K562 (cell line): ENCODE measurements around the gene TPSG1. TPM values are rescaled to one million over a fixed set of nuclear protein-coding genes. Genes with fewer than 3 reads are reported as not detected.

Experiments
- ATAC-seq: fragments of 200-7000 bp; cut with Tn5 transposase; 3 replicates; pipeline ENCODE4 v1.9.1; 2020; ENCODE audit warnings: moderate library complexity
- BruUV-seq: library from RNA; stranded (reverse); fragments of 400-500 nt; replicated peaks from 2 replicates; lab custom pipeline; 2021; lab: Mats Ljungman, UMichigan
- CTCF ChIA-PET: fragments of 300-600 bp; formaldehyde crosslinking; extraction: SDS; loops from one replicate; lab custom pipeline; 2021; ENCODE audit warnings: low intra/inter-chr PET ratio; lab: Yijun Ruan, JAX
- POLR2A ChIA-PET: fragments of 300-600, 350-650 bp; sonication (Branson Sonifier 250); formaldehyde crosslinking; extraction: SDS; loops from one replicate; lab custom pipeline; 2021; ENCODE audit warnings: antibody characterized with exemption, inconsistent platforms; lab: Yijun Ruan, JAX
- DNase-seq, 4 experiments: peaks; one replicate each; pipeline versions ENCODE4 v3.0.0 to v3.0.0-alpha.2; 2011 to 2018; ENCODE audit warnings: low spot score in 3 of 4, mixed read lengths in 3 of 4; ENCODE audit errors: extremely low read depth in 1 of 4
- FAIRE-seq: peaks from 2 replicates; lab custom pipeline; 2011; peaks lifted over from hg19 to GRCh38; lab: Jason Lieb, UNC
- H2AFZ ChIP-seq: 2 replicates; pipeline ENCODE4 v1.6.0; 2011; ENCODE audit warnings: low read depth, low read length, control low read depth, inconsistent platforms
- H3K27ac ChIP-seq: fragments of 200-600 bp; 3 replicates; pipeline ENCODE4 v1.8.0; 2011; ENCODE audit warnings: low read depth, mild to moderate bottlenecking, control low read depth, inconsistent platforms, low read length, moderate library complexity, mixed read lengths; ENCODE audit errors: extremely low read depth
- H3K27me3 ChIP-seq, 2 experiments: fragments of 300-600 bp in 1 of 2; 2 replicates in 1 of 2; 3 replicates in 1 of 2; pipeline versions ENCODE4 v1.6.0 to v1.8.0; 2011; ENCODE audit warnings: inconsistent platforms in 2 of 2, low read length in 2 of 2, mild to moderate bottlenecking in 1 of 2, mixed read lengths in 1 of 2, moderate library complexity in 1 of 2; ENCODE audit not compliant: control insufficient read depth in 2 of 2, insufficient read depth in 2 of 2
- H3K36me3 ChIP-seq: fragments of 300-600 bp; 3 replicates; pipeline ENCODE4 v1.8.0; 2011; ENCODE audit warnings: mild to moderate bottlenecking, low read length, inconsistent platforms; ENCODE audit not compliant: control insufficient read depth, insufficient read depth
- H3K4me1 ChIP-seq, 2 experiments: fragments of 200-600 bp in 1 of 2; replicated peaks in 1 of 2; 2 replicates in 1 of 2; 3 replicates in 1 of 2; pipeline versions ENCODE4 v1.5.1 to v1.8.0; 2011; ENCODE audit warnings: inconsistent platforms in 2 of 2, low read length in 2 of 2, mild to moderate bottlenecking in 1 of 2, mixed read lengths in 1 of 2, moderate library complexity in 1 of 2; ENCODE audit not compliant: control insufficient read depth in 2 of 2, insufficient read depth in 2 of 2
- H3K4me2 ChIP-seq: 2 replicates; pipeline ENCODE4 v1.6.1; 2011; ENCODE audit warnings: low read length, control low read depth, inconsistent platforms, mixed read lengths; ENCODE audit not compliant: insufficient read depth
- H3K4me3 ChIP-seq: fragments of 200-600 bp; sonication (generic), shearing (Covaris generic); 2 replicates; pipeline ENCODE4 v1.5.1; 2016; ENCODE audit warnings: control low read depth, inconsistent platforms
- H3K79me2 ChIP-seq: fragments of 200-600 bp; 3 replicates; pipeline ENCODE4 v1.8.0; 2011; ENCODE audit warnings: low read length, inconsistent platforms; ENCODE audit not compliant: control insufficient read depth, insufficient read depth
- H3K9ac ChIP-seq, 2 experiments: 2 replicates each; pipeline versions ENCODE4 v1.6.0 to v1.6.1; 2011; ENCODE audit warnings: low read depth in 2 of 2, low read length in 2 of 2, control low read depth in 1 of 2, inconsistent platforms in 1 of 2, mild to moderate bottlenecking in 1 of 2, mixed read lengths in 1 of 2; ENCODE audit not compliant: insufficient read depth in 1 of 2
- H3K9me1 ChIP-seq: one replicate; pipeline ENCODE4 v1.6.0; 2011; ENCODE audit warnings: inconsistent platforms, mild to moderate bottlenecking, low read length, moderate library complexity; ENCODE audit not compliant: control insufficient read depth, insufficient read depth
- H3K9me3 ChIP-seq: replicated peaks from 2 replicates; pipeline ENCODE4 v1.5.1; 2011; ENCODE audit warnings: low read depth, low read length, inconsistent platforms; ENCODE audit not compliant: control insufficient read depth, insufficient read depth
- H4K20me1 ChIP-seq: replicated peaks from 2 replicates; pipeline ENCODE4 v1.6.1; 2011; ENCODE audit warnings: low read length, inconsistent platforms, mixed read lengths; ENCODE audit not compliant: control insufficient read depth, insufficient read depth
- ATF1 ChIP-seq, 2 experiments: fragments of 450-650 bp in 1 of 2; IDR thresholded peaks; 2 replicates each; pipeline ENCODE4 v1.6.1; 2016; ENCODE audit warnings: missing compliant biosample characterization in 1 of 2, missing genetic modification characterization in 1 of 2
- ERF ChIP-seq: fragments of 450-650 bp; formaldehyde crosslinking; IDR thresholded peaks from 2 replicates; pipeline ENCODE4 v1.4.0; 2020; ENCODE audit warnings: mild to moderate bottlenecking, mixed read lengths
- MBD2 ChIP-seq: sonication (generic); IDR thresholded peaks from 2 replicates; pipeline ENCODE4 v1.6.1; 2016; ENCODE audit warnings: low read depth, borderline replicate concordance
- MIER1 ChIP-seq: fragments of 450-650 bp; IDR thresholded peaks from 2 replicates; pipeline ENCODE4 v1.6.1; 2016; ENCODE audit warnings: antibody characterized with exemption, mild to moderate bottlenecking, low read depth
- PTBP1 ChIP-seq: fragments of 200-400 bp; formaldehyde crosslinking; IDR thresholded peaks from 2 replicates; pipeline ENCODE4 v1.6.1; 2017; ENCODE audit warnings: low read depth, low read length
- RBM22 ChIP-seq: fragments of 200-400 bp; formaldehyde crosslinking; IDR thresholded peaks from 2 replicates; pipeline ENCODE4 v1.6.1; 2018; ENCODE audit warnings: low read length, low read depth; ENCODE audit not compliant: poor library complexity, severe bottlenecking
- XRCC3 ChIP-seq: fragments of 450-650 bp; IDR thresholded peaks from 2 replicates; pipeline ENCODE4 v1.6.1; 2017; ENCODE audit warnings: mild to moderate bottlenecking, moderate library complexity
- ZNF785 ChIP-seq: fragments of 250-450 bp; sonication (Bioruptor Pico); IDR thresholded peaks from 2 replicates; pipeline ENCODE4 v1.4.0; 2020; ENCODE audit warnings: mild to moderate bottlenecking
- WGBS: fragments of 100-300 bp; shearing (Covaris generic); methylation state at CpG from one replicate; pipeline ENCODE4 v1.1.6; 2016; ENCODE audit warnings: low coverage, mixed read lengths; ENCODE audit not compliant: insufficient coverage; ENCODE audit errors: missing lambda C conversion rate; 5-methylcytosine and 5-hydroxymethylcytosine counted together
- in situ Hi-C: fragments of 300-500 bp; cut with MboI; formaldehyde crosslinking; loops from 4 replicates; pipeline ENCODE4 v1.15.0; 2018; ENCODE audit warnings: inconsistent platforms, mixed read lengths
- intact Hi-C: fragments of 100-400 bp; cut with micrococcal nuclease; formaldehyde crosslinking; loops from 2 replicates; pipeline ENCODE4 v1.14.2; 2022
- polyA plus RNA-seq, 8 experiments: library from polyadenylated mRNA; depleted of rRNA in 4 of 8; stranded (reverse) in 5 of 8; unstranded in 3 of 8; fragments of >200 nt; fragmentation: Nextera tagmentation in 2 of 8; fragmentation: Illumina TruSeq in 1 of 8; extraction: Ambion mirVana in 2 of 8; extraction: Trizol in 1 of 8; gene quantifications; 2 replicates each; pipeline versions ENCODE4 v1.2.1 to v1.2.3, GENCODE V29; 2011 to 2014; ENCODE audit warnings: inconsistent platforms in 1 of 8, missing spikeins in 1 of 8
- total RNA-seq, 7 experiments: library from RNA; depleted of rRNA in 6 of 7; stranded (reverse); fragments of >200 nt in 6 of 7; fragmentation: Illumina TruSeq in 2 of 7; extraction: Trizol in 2 of 7; gene quantifications; 2 replicates each; pipeline versions ENCODE4 v1.2.1 to v1.2.3, GENCODE V29; 2011 to 2021; ENCODE audit warnings: low replicate concordance in 1 of 7

Gene TPSG1
- total and polyA plus RNA-seq, 9 of the 15 experiments (the other 6 are each of a cell fraction or from before 2014, with no cell fraction given) = not detected

DNA sequence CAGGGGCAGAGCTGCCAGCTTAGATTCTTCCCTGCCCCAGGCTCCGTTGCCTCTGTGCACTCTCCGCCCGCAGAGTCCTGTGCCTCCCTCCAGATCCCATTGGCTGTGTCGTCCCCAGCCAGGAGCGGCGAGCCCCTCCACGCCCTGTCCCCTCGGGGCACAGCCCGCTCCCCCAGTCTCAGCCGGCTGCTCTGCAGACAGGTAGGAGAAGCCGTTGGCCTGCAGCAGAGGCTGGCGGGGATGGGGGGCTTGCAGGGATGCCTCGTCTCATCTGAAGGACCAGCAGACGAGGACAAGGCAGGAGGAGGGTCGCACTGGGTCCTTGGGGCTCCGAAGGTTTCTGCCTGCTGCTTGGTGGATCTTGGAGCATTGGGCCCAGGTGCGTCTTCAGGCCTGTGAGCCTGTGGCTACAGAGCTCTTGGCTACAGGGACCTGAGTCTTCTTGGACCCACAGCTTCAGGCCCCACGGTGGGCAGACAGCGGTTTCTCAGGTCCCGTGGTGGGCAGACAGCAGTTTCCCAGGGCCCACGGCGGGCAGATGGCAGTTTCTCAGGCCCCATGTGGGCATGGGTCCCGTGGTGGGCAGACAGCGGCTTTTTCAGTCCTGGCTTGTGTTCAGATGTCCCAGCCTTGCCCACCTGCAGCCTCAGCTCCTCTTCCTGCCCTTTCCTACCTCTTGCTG is 6.0 kb downstream of the TPSG1 start:
- Histone ChIP-seq H3K4me3 (no peak overlapping the region), H3K4me2 (no peak overlapping the region), H3K9me1 (no peaks in the 10 kb centered on the region), H4K20me1 (peaks cover 20% of the 10 kb centered on the region), H3K9me3 (no peaks in the 10 kb centered on the region), H3K27me3 (peaks cover 58 to 95% of the 10 kb centered on the region in 2 experiments), H2AFZ (no peak overlapping the region), H3K27ac (no peak overlapping the region), H3K36me3 (no peaks in the 10 kb centered on the region), H3K4me1 (peaks cover 0 to 71% of the 10 kb centered on the region in 2 experiments; a peak in 2 of 5 replicates), H3K79me2 (no peaks in the 10 kb centered on the region), H3K9ac (no peak overlapping the region)
- in situ Hi-C loops = no loop called here
- no peak for DNase-seq
- POLR2A ChIA-PET = interaction anchor here (0.6 kb wide), 1 partner anchor 66 kb away, joined by 3 read pairs; no protein-coding TSS in a partner anchor
- TF ChIP-seq ATF1 (CRISPR knock-in tag; IDR thresholded peaks at IDR 0.05) = no peak
- no peak for TF ChIP-seq ATF1 (tag; IDR thresholded peaks at IDR 0.05)
- no peak for TF ChIP-seq RBM22
- no peak for TF ChIP-seq XRCC3
- no peak for TF ChIP-seq ERF (CRISPR knock-in tag)
- TF ChIP-seq PTBP1 = peak; percentile 87; the same call in 1 of the 2 replicates
- TF ChIP-seq MIER1 = peak; percentile 81
- no peak for TF ChIP-seq MBD2
- TF ChIP-seq ZNF785 (CRISPR knock-in tag) = no peak
- intact Hi-C loops = no loop called here
- BruUV-seq = no TSS peak
- no peak for ATAC-seq
- WGBS = 1% methylated on average over 23 of the region's 24 CpGs
- CTCF ChIA-PET = no interaction called here
- no peak for FAIRE-seq
